Osteoblast (primary cell): ENCODE results near the gene PLIN5. TPM values are rescaled to one million over a fixed set of nuclear protein-coding genes. Genes with fewer than 3 reads are reported as not detected.
"Not testable (repeated sequence)": the region's sequence is repeated elsewhere in the genome, so short reads cannot be mapped to it uniquely, and the experiment has no call there.

ENCODE experiments used
- DNase-seq: peaks from one replicate; pipeline ENCODE4 v3.0.0; 2011; ENCODE audit warnings: low spot score, mixed read lengths; ENCODE audit not compliant: insufficient read length; ENCODE audit errors: missing footprints
- H2AFZ ChIP-seq: 2 replicates; pipeline ENCODE4 v1.6.0; 2011; ENCODE audit warnings: mild to moderate bottlenecking, low read length
- H3K27ac ChIP-seq: 2 replicates; pipeline ENCODE4 v1.5.1; 2011; ENCODE audit warnings: mild to moderate bottlenecking, low read depth, low read length, moderate library complexity
- H3K27me3 ChIP-seq: 2 replicates; pipeline ENCODE4 v1.6.0; 2012; ENCODE audit warnings: mild to moderate bottlenecking, control low read depth, inconsistent platforms, low read length, moderate library complexity; ENCODE audit not compliant: insufficient read depth
- H3K36me3 ChIP-seq: 2 replicates; pipeline ENCODE4 v1.5.1; 2011; ENCODE audit warnings: mild to moderate bottlenecking, low read length, control low read depth, moderate library complexity; ENCODE audit not compliant: insufficient read depth
- H3K4me1 ChIP-seq: 2 replicates; pipeline ENCODE4 v1.5.1; 2011; ENCODE audit warnings: mild to moderate bottlenecking, low read length, control low read depth, moderate library complexity; ENCODE audit not compliant: insufficient read depth
- H3K4me2 ChIP-seq: 2 replicates; pipeline ENCODE4 v1.6.0; 2011; ENCODE audit warnings: mild to moderate bottlenecking, low read length; ENCODE audit not compliant: insufficient read depth
- H3K4me3 ChIP-seq: fragments of 200-600 bp; sonication (generic); 3 replicates; pipeline ENCODE4 v1.5.1; 2012; ENCODE audit warnings: mild to moderate bottlenecking, low read length, inconsistent platforms; ENCODE audit not compliant: insufficient read depth
- H3K79me2 ChIP-seq: 2 replicates; pipeline ENCODE4 v1.6.0; 2012; ENCODE audit warnings: mild to moderate bottlenecking, low read length, control low read depth, inconsistent platforms; ENCODE audit not compliant: insufficient read depth
- H3K9me3 ChIP-seq: 2 replicates; pipeline ENCODE4 v1.5.1; 2011; ENCODE audit warnings: low read depth, low read length, control low read depth
- H4K20me1 ChIP-seq: 2 replicates; pipeline ENCODE4 v1.6.0; 2012; ENCODE audit warnings: mild to moderate bottlenecking, low read length, control low read depth; ENCODE audit not compliant: insufficient read depth
- total RNA-seq: library from RNA; depleted of rRNA; stranded (reverse); fragments of >200 nt; gene quantifications from 2 replicates; pipeline ENCODE4 v1.2.3, GENCODE V29; 2012
- TF ChIP-seq, protein P1 (sequence below): IDR thresholded peaks from 2 replicates; pipeline ENCODE4 v1.5.1; 2011; ENCODE audit warnings: mild to moderate bottlenecking, low read depth, low read length, moderate library complexity; ENCODE audit errors: extremely low read depth

The PLIN5 gene
- total RNA-seq, 1 donor = 0.36 TPM

DNA sequence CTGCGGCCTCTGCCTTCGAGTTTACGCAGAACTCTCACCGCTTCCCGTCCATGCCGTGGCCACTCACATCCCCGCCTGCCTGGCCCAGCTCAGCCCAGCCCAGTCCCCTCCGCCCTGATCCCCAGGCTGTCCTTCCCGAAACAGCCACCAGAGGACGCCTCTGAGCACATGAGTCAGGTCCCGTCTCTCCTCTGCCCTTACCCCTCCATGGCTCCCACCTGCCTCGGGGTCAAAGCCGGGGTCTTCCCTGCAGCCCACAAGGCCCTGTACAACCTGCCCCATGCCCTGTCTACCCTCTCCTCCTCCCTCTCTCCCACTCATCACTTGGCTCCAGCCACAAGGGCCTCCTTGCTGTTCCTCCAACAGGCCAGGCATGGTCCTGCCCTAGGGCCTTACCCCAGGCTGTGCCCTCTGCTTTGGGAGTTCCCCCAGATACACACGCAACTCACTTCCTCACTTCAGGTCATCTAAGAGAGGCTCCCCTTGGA, 32.6 kb upstream of the PLIN5 start:
- TF ChIP-seq, protein P1, sequence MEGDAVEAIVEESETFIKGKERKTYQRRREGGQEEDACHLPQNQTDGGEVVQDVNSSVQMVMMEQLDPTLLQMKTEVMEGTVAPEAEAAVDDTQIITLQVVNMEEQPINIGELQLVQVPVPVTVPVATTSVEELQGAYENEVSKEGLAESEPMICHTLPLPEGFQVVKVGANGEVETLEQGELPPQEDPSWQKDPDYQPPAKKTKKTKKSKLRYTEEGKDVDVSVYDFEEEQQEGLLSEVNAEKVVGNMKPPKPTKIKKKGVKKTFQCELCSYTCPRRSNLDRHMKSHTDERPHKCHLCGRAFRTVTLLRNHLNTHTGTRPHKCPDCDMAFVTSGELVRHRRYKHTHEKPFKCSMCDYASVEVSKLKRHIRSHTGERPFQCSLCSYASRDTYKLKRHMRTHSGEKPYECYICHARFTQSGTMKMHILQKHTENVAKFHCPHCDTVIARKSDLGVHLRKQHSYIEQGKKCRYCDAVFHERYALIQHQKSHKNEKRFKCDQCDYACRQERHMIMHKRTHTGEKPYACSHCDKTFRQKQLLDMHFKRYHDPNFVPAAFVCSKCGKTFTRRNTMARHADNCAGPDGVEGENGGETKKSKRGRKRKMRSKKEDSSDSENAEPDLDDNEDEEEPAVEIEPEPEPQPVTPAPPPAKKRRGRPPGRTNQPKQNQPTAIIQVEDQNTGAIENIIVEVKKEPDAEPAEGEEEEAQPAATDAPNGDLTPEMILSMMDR = peak; percentile 85

DNA sequence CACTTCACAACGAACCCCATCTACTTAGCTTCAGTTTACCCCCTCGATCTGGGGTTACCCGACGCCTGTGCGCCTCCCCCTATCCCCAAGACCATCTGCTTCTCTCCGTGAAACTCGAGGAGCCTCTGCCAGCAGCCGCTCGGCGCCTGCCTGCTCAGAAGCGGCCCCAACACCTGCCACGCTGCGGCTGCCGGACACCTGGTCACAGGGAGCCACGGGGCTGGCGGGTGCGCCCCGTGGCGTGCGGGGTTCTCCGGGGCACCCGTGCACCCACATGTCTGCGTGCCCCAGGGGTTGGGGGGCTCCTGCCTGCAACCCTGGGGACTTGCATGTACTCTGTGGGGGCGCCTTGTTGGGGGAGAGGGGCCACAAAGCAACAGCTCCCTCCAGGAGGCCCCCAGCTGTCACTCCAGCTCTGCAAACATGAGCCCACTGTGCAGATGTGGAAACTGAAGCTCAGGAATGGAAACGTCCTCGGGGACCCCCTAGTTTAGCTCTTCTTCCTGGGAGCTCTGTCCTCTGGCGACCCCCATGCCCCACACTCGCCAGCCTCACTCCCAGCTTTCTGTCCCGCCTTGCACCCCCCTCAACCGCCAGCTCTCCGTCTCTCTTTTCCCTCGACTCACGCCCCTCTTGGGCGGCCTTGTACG, 31.5 kb upstream of the PLIN5 start:
- no peaks in the 10 kb centered on the region for H3K4me1 ChIP-seq
- H2AFZ ChIP-seq = no peak overlapping the region
- H3K27ac ChIP-seq = no peak overlapping the region
- DNase-seq = peak; percentile 36
- no peaks in the 10 kb centered on the region for H4K20me1 ChIP-seq
- no peaks in the 10 kb centered on the region for H3K36me3 ChIP-seq
- H3K79me2 ChIP-seq = no peaks in the 10 kb centered on the region
- no peak overlapping the region for H3K4me3 ChIP-seq
- H3K9me3 ChIP-seq = no peaks in the 10 kb centered on the region
- H3K4me2 ChIP-seq = no peak overlapping the region
- no peaks in the 10 kb centered on the region for H3K27me3 ChIP-seq
- TF ChIP-seq, protein P1 = no peak

More for the DNA sequence above, 32.6 kb upstream of the PLIN5 start:
- no peaks in the 10 kb centered on the region for H3K79me2 ChIP-seq
- no peaks in the 10 kb centered on the region for H3K36me3 ChIP-seq
- H3K4me3 ChIP-seq = no peak overlapping the region
- H3K27ac ChIP-seq = no peak overlapping the region
- H4K20me1 ChIP-seq = no peaks in the 10 kb centered on the region
- H3K4me1 ChIP-seq = no peaks in the 10 kb centered on the region
- no peak overlapping the region for H2AFZ ChIP-seq
- H3K4me2 ChIP-seq = no peak overlapping the region
- peak; percentile 96 for DNase-seq
- H3K27me3 ChIP-seq = no peaks in the 10 kb centered on the region
- H3K9me3 ChIP-seq = no peaks in the 10 kb centered on the region

DNA sequence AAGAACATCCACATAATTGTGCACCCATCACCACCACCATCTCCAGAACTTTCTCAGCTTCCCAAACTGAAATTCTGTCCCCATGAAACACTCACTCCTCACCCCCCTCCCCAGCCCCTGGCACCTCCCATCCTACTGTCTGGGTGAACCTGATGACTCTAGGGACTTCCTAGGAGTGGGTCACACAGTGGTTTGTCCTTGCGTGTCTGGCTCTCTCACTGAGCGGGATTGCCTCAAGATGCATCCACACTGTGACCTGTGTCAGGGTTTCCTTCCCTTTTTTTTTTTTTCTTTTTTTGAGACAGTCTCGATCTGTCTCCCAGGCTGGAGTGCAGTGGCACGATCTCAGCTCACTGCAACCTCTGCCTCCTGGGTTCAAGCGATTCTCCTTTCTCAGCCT, 28.5 kb upstream of the PLIN5 start:
- not testable (repeated sequence) for H3K4me1 ChIP-seq, H2AFZ ChIP-seq, H3K9me3 ChIP-seq, H3K27me3 ChIP-seq, H3K4me2 ChIP-seq, H3K27ac ChIP-seq, H3K36me3 ChIP-seq, H3K4me3 ChIP-seq, H4K20me1 ChIP-seq, DNase-seq, H3K79me2 ChIP-seq

DNA sequence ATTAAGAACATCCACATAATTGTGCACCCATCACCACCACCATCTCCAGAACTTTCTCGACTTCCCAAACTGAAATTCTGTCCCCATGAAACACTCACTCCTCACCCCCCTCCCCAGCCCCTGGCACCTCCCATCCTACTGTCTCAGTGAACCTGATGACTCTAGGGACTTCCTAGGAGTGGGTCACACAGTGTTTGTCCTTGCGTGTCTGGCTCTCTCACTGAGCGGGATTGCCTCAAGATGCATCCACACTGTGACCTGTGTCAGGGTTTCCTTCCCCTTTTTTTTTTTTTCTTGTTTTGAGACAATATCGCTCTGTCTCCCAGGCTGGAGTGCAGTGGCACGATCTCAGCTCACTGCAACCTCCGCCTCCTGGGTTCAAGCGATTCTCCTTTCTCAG, 27.1 kb upstream of the PLIN5 start:
- H3K27me3 ChIP-seq, H3K4me1 ChIP-seq, H3K36me3 ChIP-seq, H2AFZ ChIP-seq, DNase-seq, H3K9me3 ChIP-seq, H3K27ac ChIP-seq, H4K20me1 ChIP-seq, H3K4me2 ChIP-seq, H3K79me2 ChIP-seq, H3K4me3 ChIP-seq: not testable (repeated sequence)

DNA sequence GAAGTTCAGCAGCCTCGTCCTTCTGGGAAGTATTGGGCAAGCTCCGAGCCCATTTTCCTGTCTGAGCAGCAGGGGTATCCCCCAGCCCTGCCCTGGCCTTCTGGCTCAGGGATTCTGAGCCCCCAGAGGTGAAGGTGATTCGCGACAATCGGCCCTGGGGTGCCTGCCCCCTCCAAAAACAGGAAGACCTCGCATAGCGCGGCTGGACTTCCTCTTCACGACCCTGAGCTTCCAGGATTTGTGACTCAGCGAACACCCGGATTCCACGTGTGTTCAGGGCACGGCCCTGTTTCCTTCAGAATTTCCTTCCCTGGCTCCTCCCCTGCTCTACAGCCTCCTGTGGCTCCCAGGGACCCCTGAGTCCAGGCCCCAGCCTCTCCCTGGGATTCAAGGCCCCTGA, 24.5 kb upstream of the PLIN5 start, which contains the start of gene SEMA6B:
SEMA6B (minus strand) TSS at position 116 of the 400 bp plus-strand sequence. CDS start 1,227 bp downstream, outside the sequence.
- Histone ChIP-seq H3K4me2 (no peak within 1 kb of the TSS), H3K4me3 (no peak within 1 kb of the TSS), H4K20me1 (no peaks in the 10 kb centered on the region), H3K27ac (no peak within 1 kb of the TSS), H3K79me2 (no peaks in the 10 kb centered on the region), H3K9me3 (no peaks in the 10 kb centered on the region), H3K4me1 (no peaks in the 10 kb centered on the region), H2AFZ (no peak within 1 kb of the TSS), H3K36me3 (no peaks in the 10 kb centered on the region), H3K27me3 (no peaks in the 10 kb centered on the region)
- no peak for DNase-seq
- TF ChIP-seq, protein P1 = no peak
